ENCODE data around the gene TSC22D3.

DNA sequence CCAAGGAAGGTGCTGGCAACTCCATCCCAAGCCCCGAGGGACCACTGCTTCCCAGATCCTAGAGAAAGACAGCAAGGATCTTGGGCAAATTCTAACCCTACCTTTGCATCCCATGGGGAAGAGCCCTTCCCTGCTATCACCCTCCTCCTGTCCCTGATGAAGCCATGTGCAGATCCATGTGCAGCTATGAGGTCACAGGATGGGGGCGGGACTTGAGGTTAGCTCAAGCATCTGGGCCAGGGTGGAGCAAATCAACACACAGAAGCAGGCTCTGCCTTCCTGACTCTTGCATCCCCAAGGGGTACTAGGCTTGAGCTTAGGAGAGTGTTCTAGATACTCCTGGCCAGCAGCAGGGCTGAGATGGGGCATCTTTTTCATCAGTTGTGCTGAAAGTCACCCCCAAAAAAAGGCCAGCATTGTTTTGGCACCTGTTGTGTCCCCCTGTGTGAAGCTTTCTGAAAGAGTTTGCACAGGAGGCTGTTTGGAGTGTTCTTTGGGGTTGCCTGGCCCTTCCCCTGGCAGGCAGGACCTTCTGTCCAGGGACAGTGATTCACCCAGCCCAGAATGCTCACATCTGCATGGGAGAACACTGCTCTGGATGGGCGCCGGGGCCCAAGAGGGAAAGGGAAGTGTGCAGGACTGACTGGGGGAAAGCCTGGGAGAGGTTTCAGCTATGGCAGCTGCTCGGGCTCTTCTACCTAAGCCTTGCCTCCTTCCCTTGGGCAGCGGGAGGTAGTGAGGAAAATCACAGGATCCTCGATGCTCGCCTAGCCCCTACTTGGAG is 96.4 kb downstream of the TSC22D3 start:
- TF ChIP-seq POLR2A (IDR thresholded peaks at IDR 0.05; ENCODE audit: low read depth, low read length): no peak
- no peak for TF ChIP-seq TAF1 (IDR thresholded peaks at IDR 0.05; ENCODE audit: borderline replicate concordance, low read depth, low read length)
- no peak for TF ChIP-seq POLR2AphosphoS5 (IDR thresholded peaks at IDR 0.05; ENCODE audit: low read depth, low read length)
